Measurements from ENCODE around the gene ROR2. TPM values are rescaled to one million over a fixed set of nuclear protein-coding genes. Genes with fewer than 3 reads are reported as not detected.

ROR2 gene
- total RNA-seq, 1 experiment from 2014 or later, result 0.84 TPM

GRCh38 chr9:91921371-91921770 lies 28.7 kb downstream of the ROR2 start:
- no TSS peak for BruUV-seq (replicated peaks)
- CTCF ChIA-PET, result no interaction called here
- Mint-ChIP-seq H3K4me1 (ENCODE audit: insufficient read depth, unreplicated experiment) (no peaks in the 10 kb centered on the region), H3K9me3 (ENCODE audit: unreplicated experiment) (no peaks in the 10 kb centered on the region), H3K27ac (ENCODE audit: low read depth, unreplicated experiment) (no peak overlapping the region), H3K36me3 (ENCODE audit: insufficient read depth, unreplicated experiment) (no peaks in the 10 kb centered on the region), H3K4me3 (ENCODE audit: unreplicated experiment) (no peak overlapping the region), H3K27me3 (ENCODE audit: insufficient read depth, unreplicated experiment) (peaks cover 71% of the 10 kb centered on the region)
- POLR2A ChIA-PET, result no interaction called here
- no peak for DNase-seq (ENCODE audit: unreplicated experiment)
- no peak for TF ChIP-seq CTCF (IDR thresholded peaks at IDR 0.05; ENCODE audit: unreplicated experiment)
- intact Hi-C loops (cut with micrococcal nuclease), result no loop called here

GRCh38 chr9:91920630-91921350 lies 29.2 kb downstream of the ROR2 start:
- Mint-ChIP-seq H3K27me3 (ENCODE audit: insufficient read depth, unreplicated experiment) (peaks cover 77% of the 10 kb centered on the region), H3K4me1 (ENCODE audit: insufficient read depth, unreplicated experiment) (no peaks in the 10 kb centered on the region), H3K27ac (ENCODE audit: low read depth, unreplicated experiment) (no peak overlapping the region), H3K4me3 (ENCODE audit: unreplicated experiment) (no peak overlapping the region), H3K36me3 (ENCODE audit: insufficient read depth, unreplicated experiment) (no peaks in the 10 kb centered on the region), H3K9me3 (ENCODE audit: unreplicated experiment) (no peaks in the 10 kb centered on the region)
- ChIA-PET POLR2A (no interaction called here), CTCF (no interaction called here)
- no peak for DNase-seq (ENCODE audit: unreplicated experiment)
- no TSS peak for BruUV-seq (replicated peaks)
- TF ChIP-seq CTCF (IDR thresholded peaks at IDR 0.05; ENCODE audit: unreplicated experiment), result no peak
- intact Hi-C loops (cut with micrococcal nuclease), result no loop called here

DNA sequence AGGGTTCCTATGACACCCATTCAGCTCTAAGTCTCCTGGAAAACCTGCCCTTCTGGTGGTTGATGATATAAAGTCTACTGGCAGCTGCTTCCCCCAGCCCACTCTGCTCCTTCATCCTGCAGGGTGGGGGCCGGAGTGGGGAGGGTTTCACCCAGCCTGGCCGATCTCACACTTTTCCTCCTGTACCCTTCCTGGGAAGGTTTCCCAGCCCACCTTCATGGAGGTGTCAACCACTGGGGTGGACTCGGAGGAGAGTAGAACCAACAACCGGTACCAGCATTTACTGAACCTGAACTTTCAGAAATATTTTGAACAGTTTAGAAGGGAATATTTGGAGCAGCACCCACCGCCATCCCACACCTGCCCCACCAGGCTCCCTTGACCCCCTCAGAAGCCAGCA lies 30.4 kb downstream of the ROR2 start:
- ChIA-PET POLR2A (no interaction called here), CTCF (interaction anchor here (0.6 kb wide), 1 partner anchor 108 kb away, joined by 4 read pairs; no protein-coding TSS in a partner anchor)
- no peak for DNase-seq (ENCODE audit: unreplicated experiment)
- intact Hi-C loops (cut with micrococcal nuclease), result no loop called here
- H3K9me3 Mint-ChIP-seq (ENCODE audit: unreplicated experiment), result no peaks in the 10 kb centered on the region
- H3K36me3 Mint-ChIP-seq (ENCODE audit: insufficient read depth, unreplicated experiment), result no peaks in the 10 kb centered on the region
- no TSS peak for BruUV-seq (replicated peaks)
- H3K27ac Mint-ChIP-seq (ENCODE audit: low read depth, unreplicated experiment), result no peak overlapping the region
- no peak for TF ChIP-seq CTCF (IDR thresholded peaks at IDR 0.05; ENCODE audit: unreplicated experiment)
- H3K4me1 Mint-ChIP-seq (ENCODE audit: insufficient read depth, unreplicated experiment), result no peaks in the 10 kb centered on the region
- peaks cover 77% of the 10 kb centered on the region for H3K27me3 Mint-ChIP-seq (ENCODE audit: insufficient read depth, unreplicated experiment)
- no peak overlapping the region for H3K4me3 Mint-ChIP-seq (ENCODE audit: unreplicated experiment)

- POLR2A ChIA-PET, result no interaction called here
- no peaks in the 10 kb centered on the region for H3K4me1 Mint-ChIP-seq (ENCODE audit: insufficient read depth, unreplicated experiment)
- BruUV-seq (replicated peaks), result no TSS peak
- peaks cover 57% of the 10 kb centered on the region for H3K27me3 Mint-ChIP-seq (ENCODE audit: insufficient read depth, unreplicated experiment)
- H3K36me3 Mint-ChIP-seq (ENCODE audit: insufficient read depth, unreplicated experiment), result no peaks in the 10 kb centered on the region
- no peak overlapping the region for H3K4me3 Mint-ChIP-seq (ENCODE audit: unreplicated experiment)
- H3K27ac Mint-ChIP-seq (ENCODE audit: low read depth, unreplicated experiment), result no peak overlapping the region
- no peak for TF ChIP-seq CTCF (IDR thresholded peaks at IDR 0.05; ENCODE audit: unreplicated experiment)
- H3K9me3 Mint-ChIP-seq (ENCODE audit: unreplicated experiment), result no peaks in the 10 kb centered on the region
- no peak for DNase-seq (ENCODE audit: unreplicated experiment)
- CTCF ChIA-PET, result interaction anchor here (0.6 to 1.5 kb wide), 3 partner anchors 22 to 142 kb away, joined by 3 read pairs; no protein-coding TSS in a partner anchor
- intact Hi-C loops (cut with micrococcal nuclease), result no loop called here
These were observed 32.6 kb downstream of the ROR2 start for GRCh38 chr9:91917436-91917835.
